ENCODE data around the gene SNX14.

SNX14 gene

DNA sequence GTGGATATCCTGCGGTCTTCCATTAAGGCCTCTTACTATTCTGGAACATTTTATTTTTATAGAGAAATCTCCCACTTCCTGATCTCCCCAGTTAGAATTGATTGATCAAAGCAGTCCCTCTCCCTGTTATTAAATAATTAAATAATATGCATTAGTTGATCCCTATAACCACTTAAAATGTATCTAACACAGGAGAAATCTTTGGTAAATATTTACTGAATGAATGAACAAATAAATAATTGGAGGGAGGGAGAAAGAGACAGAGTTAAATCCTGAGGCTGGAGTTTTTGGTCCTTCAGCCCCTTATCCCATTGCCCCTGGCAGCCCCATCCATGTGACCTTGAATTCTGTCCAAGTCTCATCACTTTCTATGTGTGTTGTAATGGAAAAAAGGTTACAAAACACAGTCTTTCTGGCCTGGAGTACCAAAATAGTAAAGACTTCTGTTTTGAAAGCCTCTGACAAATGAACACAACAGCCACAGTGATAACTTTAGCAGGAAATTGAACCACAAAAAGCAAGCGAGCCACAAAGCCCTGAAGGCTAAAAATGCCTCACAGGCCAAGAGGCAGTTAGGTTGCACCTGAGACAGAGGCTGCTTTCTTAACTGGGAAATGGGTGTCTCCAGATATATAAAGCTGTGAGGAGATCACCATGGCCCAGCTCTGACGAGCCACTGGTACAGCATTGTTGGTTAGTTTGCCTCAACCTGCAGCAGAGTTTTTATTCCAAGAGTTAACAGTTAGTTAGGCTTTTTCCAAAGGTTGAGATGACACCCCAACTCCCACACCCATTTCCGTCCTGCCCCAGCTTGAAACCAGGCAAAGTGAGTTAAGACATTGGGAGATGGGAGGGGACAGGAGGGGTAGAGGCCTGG is 132.5 kb downstream of the SNX14 start:
- no peak for DNase-seq

GRCh38 chr6:85460154-85460920 is 133.3 kb downstream of the SNX14 start:
- DNase-seq, result no peak

DNA sequence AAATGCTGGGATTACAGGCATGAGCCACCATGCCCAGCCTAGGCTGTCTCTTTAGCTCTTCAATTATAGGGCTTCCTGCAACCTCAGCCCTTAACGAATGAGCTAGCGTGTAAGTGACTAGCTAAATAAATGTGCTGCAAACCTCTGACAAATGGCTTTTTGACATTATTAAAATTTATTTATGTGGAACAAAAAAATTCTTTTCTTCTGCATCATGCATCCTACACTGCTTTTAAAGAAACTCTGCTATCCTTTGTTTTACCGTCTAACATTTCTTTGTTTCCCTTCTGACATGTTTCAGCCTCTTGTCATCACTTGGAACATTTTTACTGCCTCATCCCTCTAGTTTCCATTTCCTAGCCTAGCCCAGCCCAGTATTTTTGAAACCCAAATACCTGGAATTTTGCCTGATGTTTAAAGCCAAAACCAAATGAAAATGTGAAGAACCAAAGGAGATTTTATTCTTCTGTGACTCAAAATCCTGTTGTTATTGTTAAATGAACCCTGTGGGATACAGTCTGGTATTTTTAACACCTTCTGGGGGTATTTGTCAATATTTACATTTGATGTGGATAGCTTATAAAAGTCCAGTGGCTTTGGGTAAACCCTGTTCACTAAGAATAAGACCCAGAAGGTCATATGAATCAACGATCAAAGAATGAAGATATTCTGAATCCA is 134.3 kb downstream of the SNX14 start:
- no peak for DNase-seq

DNA sequence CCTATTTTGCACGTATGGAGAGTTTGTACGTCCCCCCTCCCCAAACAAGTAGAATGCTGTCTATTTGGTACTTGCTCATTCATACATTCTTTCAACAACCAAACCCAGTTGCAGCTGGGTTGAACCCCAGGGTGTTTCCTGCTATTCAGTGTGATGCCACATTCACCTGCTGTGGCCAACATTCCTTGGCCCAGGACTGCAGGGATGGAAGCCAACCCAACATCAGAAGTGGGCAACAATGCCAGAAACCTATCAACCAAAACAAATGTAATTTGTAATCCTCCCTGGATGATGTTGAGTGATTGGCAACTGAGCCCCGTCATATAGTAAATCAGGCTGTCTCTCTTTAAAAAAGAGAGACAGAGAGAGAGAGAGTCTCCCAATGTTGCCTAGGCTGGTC is 134.9 kb downstream of the SNX14 start:
- DNase-seq, result no peak

GRCh38 chr6:85458184-85458583 is 135.5 kb downstream of the SNX14 start:
- no peak for DNase-seq

DNA sequence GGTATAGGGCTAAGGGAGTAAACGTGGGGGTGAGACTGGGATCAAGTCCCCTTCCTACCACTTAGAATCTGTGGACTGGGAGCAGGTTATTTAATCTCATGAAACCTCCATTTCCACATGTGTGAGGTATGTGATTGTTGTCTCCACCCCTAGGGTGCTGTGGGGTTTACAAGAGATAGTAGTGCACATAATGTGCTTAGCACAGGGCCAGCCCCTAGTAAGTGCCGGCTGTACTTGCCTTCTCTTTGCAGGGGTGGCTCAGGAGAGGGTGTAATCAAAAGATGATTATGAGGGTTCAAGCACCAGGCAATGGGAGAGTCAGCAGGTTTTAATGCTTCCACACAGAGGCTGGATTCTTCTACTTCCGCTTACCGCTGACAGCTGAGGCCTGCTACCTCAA is 136.9 kb downstream of the SNX14 start:
- no peak for DNase-seq

Measured in 8988T (cell line).